ENCODE data around the gene ZNF317.
"Not testable (repeated sequence)": the region's sequence is repeated elsewhere in the genome, so short reads cannot be mapped to it uniquely, and the experiment has no call there.

ZNF317 gene

GRCh38 chr19:9178901-9179300 lies 38.7 kb downstream of the ZNF317 start, which contains the start of gene OR7D2:
Gene OR7D2, plus strand, starts transcription at chr19:9178979. Its CDS starts 6,803 bp downstream, at chr19:9185782.
- DNase-seq, result no peak

- DNase-seq, result no peak
Measured at GRCh38 chr19:9183000-9183399, 42.8 kb downstream of the ZNF317 start.

- no peak for DNase-seq
Measured at GRCh38 chr19:9187191-9187590, 47.0 kb downstream of the ZNF317 start.

- DNase-seq, result no peak
Measured at GRCh38 chr19:9189535-9189934, 49.3 kb downstream of the ZNF317 start.

GRCh38 chr19:9198044-9198443 lies 57.8 kb downstream of the ZNF317 start:
- DNase-seq, result not testable (repeated sequence)

- DNase-seq, result peak; percentile 66 to 70
Measured at GRCh38 chr19:9205501-9206113, 65.4 kb downstream of the ZNF317 start.

Data from CD4-positive, alpha-beta T cell treated with Interleukin-4 for 1 hour (primary cell).